Activated CD8-positive, alpha-beta memory T cell treated with anti-CD3 and anti-CD28 coated beads for 48 hours (primary cell): ENCODE data around the gene RAB30.
"Not testable (repeated sequence)": the region's sequence is repeated elsewhere in the genome, so short reads cannot be mapped to it uniquely, and the experiment has no call there.

Source experiments
- DNase-seq, 3 experiments: peaks; one replicate each; pipeline ENCODE4 v3.0.0-alpha.2; 2020; ENCODE audit warnings: low read depth in 2 of 3, low spot score in 2 of 3

The RAB30 gene

DNA sequence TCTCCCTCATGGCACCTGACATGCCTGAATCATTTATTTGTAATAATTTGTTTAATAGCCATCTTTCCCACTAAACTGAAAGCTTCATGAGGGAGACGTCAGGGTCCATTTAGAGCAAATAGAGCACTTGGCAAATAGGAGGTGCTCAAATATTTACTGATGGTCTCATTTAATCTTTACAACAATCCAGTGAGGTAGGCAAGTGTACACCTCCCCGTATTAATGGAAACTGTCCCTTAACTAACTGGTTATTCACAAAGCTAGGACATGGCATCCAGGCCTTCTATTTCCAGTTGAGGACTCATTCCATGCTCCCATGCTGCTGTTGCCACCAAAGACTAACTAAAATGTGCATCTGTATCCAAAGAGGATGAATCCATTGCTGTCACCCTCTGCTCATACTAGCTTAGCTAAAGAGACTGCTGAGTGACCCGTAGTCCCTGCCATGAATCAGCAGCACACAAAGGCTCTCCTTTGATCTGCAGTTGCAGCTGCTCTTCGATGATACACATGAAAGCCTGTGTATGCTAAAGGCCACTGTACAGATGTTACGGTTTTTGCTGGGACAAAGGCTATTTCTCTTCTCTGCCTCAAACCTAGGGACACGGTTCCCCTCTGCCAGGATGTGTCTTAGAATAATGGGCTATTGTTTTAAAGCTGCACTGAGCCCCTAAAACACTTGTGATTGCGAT lies 82.6 kb downstream of the RAB30 start:
- no peak for DNase-seq

DNA sequence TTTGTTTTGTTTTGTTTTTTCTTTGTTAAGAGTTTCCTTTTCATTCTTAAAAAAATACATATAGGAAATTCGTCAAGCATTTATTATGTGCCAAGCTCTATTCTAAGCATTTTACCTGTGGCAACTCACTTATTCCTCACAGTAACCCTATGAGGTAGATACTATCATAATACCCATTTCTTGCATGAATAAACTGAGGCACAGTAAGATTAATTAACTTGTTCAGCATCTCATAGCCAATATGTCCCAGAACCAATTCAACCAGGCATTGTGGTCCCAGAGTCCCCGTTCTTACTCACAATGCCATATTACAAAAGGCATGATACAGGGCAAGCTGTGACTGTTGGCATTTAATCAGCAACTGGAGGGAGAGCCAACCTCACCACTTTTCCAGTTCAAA lies 83.7 kb downstream of the RAB30 start:
- DNase-seq, result no peak

DNA sequence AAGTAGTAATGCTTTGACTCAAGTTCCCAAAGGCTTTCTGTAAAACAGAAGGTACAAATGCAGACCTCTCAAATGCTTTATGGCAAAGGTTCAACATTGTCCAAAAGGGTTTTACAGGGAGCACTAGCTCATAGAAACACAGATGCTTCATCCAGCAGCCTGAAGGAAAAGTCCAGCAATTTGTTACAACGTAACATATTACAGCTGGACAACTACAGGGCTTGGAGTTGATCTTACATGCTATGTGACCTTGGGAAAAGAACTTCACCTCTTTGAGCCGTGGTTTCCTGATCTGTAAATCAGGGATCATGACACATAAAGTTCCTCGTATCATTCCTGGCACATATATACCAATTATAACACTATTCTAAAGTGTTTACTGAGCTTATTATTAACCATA lies 85.3 kb downstream of the RAB30 start:
- no peak for DNase-seq

DNA sequence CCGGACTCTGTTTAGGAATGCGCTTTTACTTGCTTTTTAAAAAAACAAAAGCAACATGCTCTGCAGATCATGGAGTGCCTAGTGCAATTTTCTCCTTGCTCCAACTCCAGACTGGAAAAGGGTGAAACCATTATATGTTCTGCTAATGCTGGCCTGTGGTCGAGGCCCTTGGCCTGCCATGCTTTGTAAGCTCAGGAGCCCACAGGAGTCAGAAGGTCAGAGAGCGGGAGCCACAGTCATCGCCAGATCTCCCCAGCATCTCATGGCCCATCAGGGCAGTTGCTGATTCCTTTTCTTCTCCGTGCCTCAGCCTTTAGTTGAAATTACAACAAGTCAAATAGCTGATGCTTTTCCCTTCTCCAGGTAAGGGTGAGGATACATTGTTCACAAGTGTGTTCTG lies 89.8 kb downstream of the RAB30 start:
- no peak for DNase-seq

DNA sequence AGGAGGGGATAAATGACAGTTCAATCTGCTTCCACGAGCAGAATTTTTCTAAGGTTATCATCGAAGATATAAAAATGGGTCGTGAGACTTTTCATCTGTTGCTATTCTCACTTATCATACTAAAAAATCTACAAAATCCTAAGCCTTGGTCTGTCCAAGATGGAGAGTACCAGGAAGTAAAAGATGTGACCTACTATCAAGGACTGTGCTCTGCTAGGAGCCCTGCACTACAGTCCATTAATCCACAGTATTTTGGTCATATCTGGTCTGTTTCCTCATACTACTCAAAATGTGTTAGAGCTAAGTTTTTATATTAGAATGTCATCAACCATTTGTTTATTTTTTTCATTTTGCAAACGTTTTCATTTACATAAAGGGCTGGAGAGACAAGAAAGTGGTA lies 90.8 kb downstream of the RAB30 start:
- DNase-seq, result no peak

DNA sequence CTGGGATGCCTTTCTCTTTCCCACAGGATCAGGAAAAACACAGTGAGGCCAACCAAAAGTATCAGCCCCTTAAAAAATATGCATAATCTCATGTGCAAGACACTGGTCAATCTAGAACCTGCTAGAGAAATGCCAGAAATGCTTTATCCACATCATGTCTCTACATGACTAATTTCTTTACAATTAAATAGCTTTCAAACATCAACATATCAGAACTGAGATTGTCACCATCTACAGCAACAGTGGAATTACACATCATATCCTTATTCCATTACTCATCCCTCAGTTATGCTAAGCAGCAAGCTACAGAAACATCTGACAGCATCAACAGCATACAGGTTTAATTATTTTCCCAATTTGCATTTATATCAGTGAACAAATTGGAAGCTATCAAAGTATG lies 91.4 kb downstream of the RAB30 start:
- DNase-seq, result no peak

DNA sequence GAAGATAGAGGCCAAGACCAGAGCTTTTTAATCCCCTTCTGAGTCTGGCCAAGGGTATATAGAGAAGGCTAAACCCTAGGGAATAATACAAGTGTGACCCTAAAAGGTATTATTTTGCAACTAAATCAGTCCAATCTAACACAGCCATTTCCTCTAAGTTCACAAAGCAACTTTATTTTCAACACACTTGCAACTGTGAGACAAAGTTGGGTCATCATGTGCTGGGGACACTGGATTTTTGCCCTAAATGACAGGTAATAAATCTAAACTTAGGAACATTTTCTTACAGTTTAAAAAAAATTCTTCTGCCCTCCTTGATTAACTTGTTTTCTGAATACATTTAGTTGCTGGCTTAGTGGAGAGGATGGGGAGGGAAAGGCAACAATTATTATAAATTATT lies 91.9 kb downstream of the RAB30 start:
- no peak for DNase-seq

DNA sequence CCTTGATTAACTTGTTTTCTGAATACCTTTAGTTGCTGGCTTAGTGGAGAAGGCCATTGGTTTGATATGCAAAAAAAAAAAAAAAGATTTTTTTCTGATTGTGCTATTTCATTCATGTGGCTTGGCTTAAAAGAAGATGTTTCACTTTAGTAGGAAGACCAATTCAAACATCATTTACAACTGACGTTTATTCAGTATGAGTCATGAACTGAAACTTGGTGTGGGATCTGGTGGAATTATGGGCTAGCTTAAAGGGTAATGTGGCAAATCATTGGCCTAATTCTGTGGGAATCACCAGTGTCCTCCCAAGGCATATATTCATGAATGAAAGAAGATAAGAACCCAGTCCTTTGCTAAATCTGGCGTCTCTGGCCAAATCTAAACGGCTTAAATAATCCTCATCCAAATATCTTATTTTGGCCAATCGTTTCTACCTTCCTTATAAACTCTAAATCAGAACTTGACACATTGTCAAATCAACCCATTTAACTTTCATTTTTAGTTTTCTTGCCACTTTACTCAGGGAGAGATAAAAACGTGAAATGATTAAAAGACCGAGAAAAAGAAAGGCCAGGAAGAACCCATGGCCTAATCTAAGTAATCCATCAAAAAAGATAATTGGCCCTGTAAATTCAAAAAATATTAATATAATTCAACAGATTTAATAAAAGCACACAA lies 93.1 kb downstream of the RAB30 start:
- no peak for DNase-seq

DNA sequence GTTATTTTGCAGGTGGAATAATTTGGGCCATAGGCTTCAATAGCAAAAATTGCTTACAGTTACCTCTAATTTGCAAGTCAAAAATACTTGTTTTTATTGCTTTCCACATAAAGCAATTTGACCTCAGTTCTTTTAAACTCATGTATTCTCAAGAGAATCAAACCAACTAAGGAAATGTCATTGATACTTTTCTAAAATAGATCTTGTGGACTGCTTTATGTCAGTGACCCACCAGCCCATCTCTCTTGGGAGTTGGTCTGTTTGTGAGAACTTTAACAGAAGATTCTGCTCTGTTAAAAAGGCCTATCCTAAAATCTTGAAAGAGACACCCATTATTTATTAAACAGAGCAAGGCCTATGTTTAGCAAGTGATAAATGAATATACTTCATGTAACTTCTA lies 94.9 kb downstream of the RAB30 start:
- no peak for DNase-seq

DNA sequence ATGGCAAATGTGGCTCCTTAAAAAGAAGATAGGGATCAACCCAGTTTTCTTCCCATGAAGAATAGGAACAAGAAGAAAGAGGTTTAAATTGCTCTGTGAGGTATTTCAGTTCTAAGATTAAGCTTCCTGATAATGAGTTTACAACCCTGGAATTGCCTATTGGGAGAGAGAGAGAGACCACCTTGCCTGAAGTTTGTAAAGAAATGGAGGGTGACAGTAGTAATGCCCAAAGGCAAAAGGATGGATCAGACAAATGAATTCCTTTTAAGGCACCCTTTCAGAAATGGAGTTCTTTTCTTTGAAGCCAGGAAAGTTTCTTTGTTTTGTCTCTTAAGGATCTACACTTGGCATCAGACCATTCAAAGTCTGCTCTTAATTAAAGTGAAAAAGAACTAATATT lies 95.8 kb downstream of the RAB30 start:
- no peak for DNase-seq

DNA sequence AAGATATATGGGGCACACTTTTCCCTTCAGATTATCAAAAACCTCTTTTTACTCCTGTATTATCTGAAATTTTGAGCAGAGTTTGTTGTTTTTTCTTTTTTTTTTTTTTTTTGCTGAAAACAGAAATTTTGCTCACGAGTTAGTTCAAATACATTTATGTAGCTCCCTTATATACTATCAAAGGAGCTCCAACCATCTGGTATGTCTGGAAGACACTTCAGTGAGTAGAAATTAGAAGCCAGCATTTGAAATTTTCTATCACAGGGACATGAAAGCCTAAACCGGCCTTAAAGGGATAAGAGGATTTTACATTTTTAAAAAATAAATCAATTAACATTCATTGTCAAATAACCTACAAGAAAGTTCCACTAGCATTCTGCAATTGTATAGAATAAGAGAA lies 96.8 kb downstream of the RAB30 start:
- no peak for DNase-seq

DNA sequence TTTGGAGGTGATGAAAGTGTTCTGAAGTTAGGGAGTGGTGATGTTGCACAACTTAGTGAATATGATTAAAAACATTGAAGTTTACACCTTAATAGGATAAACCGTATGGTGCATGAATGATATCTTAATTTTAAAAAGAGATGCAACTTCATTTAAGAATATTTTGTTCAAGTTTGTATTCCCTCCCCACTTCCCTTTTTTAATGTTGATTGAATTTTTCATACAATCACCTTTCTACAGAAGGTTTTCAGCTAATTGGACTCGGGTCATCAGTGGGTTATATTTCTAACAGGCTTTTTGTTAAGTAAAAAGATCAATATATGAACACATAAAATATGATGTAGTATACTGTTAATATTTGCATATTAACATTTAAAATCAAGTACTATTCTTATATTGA lies 97.6 kb downstream of the RAB30 start:
- DNase-seq, result no peak

DNA sequence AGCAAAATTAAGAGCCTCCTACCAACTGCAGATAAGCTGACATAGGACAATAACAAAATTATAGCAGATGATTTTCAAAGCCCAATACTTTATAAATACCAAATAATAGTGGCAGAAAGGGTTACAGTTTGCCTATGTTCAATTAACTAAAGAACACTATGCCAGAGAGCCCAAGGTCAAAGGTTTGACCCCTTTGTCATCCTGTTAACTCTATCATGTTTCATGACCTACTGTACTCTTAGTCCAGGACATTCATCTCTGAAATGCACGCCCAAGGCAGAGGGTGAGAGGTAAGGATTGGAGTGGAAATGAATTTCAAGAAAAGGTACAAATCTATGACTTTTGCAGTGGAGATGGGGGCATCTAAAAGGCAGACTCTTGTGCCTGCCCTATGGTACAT lies 99.6 kb downstream of the RAB30 start:
- no peak for DNase-seq

DNA sequence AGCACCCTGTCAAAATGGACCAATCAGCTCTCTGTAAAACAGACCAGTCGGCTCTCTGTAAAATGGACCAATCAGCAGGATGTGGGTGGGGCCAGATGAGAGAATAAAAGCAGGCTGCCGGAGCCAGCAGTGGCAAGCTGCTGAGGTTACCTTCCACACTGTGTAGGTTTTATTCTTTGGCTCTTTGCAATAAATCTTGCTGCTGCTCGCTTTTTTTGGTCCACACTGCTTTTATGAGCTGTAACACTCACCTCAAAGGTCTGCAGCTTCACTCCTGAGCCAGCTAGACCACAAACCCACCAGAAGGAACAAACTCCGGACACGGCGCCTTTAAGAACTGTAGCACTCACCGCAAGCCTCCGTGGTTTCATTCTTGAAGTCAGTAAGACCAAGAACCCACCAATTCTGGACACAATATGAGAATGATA lies 100.2 kb downstream of the RAB30 start:
- DNase-seq, result not testable (repeated sequence)

DNA sequence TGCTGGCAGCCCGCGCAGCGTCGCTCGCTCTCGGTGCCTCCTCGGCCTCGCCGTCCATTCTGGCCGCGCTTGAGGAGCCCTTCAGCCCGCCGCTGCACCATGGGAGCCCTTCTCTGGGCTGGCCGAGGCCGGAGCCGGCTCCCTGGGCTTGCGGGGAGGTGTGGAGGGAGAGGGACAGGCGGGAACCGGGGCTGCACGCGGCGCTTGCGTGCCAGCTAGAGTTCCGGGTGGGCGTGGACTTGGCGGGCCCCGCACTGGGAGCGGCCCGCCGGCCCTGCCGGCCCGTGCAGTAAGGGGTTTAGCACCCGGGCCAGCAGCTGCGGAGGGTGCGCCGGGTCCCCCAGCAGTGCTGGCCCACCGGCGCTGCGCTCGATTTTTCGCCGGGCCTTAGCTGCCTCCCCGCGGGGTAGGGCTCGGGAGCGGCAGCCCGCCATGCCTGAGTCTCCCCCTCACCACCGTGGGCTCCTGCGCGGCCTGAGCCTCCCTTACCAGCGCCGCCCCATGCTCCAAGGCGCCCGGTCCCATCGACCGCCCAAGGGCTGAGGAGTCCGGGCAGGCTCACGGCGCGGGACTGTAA lies 101.1 kb downstream of the RAB30 start:
- DNase-seq, result not testable (repeated sequence)

DNA sequence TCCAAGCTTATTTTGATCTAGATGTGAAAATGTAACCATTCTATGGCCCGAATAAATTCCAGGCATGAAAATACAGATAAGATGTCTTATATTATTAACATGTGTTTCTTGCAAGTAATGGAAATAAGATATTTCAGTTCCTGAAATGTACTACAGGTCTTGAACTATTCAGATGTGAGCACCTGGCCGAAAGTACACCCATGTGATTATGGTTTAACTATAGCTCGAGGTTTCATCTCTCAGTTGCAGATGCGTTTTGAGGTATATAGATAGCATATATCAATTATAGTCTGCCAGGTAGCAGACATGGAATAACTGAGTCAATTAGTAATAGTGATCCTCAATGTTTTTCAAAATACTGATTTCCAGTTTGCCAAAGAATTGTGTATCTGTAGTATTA lies 101.9 kb downstream of the RAB30 start:
- no peak for DNase-seq

DNA sequence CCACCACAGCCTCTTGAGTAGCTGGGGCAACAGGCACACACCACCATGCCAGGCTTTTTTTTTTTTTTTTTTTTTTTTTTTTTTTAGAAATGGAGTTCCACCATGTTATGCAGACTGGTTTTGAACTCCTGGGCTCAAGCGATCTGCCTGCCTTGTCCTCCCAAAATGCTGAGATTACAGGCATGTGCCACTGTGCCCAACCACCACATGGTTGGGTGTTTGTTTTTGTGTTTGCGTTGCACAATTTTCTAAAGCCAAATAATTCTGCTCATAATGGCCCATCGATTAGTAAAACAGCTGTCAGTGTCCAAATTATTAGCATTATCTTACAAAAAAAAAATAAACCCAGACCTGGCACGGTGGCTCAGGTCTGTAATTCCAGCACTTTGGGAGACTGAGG lies 104.3 kb downstream of the RAB30 start:
- DNase-seq, result no peak

DNA sequence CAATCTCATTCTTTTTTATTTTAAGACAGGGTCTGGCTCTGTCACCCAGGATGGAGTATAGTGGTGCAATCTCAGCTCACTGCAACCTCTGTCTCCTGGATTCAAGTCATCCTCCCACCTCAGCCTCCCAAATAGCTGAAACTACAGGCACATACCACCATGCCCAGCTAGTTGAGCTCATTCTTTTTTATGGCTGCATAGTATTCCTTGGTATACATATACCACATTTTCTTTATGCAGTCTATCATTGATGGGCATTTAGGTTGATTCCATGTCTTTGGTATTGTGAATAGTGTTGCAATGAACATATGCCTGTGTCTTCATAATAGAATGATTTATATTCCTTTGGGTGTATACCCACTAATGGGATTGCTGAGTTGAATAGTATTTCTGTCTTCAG lies 109.7 kb downstream of the RAB30 start:
- DNase-seq, result not testable (repeated sequence)

DNA sequence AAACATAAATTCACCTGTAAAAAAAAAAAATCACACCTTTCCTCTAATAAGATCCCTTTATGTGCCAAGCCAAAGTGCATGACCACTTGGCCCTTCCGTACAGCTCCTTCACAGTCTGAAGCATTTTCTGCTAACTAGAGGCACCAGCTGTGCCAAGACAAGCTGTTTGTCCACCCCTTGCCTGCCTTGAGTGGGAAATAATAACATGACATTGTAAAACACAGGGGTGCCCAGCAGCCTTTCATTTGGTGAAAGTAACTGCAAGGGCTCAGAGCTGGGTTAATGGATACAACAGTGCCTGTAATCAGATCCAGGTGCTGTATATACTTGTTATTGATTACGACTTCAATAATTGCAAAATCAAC lies 110.9 kb downstream of the RAB30 start:
- no peak for DNase-seq

DNA sequence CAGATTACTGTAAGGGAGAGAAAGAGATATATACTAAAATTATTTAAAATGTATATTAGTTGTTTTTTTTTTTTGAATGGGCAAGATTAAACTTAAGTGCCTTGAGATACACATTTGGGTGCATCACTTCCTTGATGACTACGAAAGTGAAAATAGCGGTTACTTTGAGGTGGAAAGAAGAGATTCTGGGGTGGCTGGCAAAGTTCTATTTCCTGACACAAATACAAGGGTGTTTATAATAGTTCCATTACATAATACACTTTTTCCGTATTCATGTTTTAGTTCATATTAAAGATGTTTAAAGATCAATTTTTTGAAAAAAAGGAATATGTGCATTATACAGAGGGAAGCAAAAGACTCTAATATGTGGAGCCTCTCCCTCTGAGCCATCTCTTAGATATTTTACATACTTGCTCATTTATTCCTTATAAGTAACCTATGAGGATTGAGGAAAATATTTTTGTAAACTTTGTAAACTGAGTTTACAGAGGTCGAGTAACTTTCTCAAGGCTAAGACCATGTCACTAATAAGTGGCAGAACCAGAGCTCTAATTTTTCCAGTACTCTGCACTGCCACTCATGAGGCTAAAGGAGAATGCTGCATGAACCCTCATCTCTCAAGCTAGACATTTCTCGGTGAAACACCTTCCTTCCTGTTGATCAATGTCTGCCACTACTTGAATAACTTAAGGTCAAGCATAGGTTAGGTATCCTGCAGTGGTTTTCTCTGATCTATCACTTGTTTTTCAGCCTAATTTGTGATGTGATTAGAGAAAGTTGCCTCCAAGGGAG lies 111.5 kb downstream of the RAB30 start:
- DNase-seq, result no peak

DNA sequence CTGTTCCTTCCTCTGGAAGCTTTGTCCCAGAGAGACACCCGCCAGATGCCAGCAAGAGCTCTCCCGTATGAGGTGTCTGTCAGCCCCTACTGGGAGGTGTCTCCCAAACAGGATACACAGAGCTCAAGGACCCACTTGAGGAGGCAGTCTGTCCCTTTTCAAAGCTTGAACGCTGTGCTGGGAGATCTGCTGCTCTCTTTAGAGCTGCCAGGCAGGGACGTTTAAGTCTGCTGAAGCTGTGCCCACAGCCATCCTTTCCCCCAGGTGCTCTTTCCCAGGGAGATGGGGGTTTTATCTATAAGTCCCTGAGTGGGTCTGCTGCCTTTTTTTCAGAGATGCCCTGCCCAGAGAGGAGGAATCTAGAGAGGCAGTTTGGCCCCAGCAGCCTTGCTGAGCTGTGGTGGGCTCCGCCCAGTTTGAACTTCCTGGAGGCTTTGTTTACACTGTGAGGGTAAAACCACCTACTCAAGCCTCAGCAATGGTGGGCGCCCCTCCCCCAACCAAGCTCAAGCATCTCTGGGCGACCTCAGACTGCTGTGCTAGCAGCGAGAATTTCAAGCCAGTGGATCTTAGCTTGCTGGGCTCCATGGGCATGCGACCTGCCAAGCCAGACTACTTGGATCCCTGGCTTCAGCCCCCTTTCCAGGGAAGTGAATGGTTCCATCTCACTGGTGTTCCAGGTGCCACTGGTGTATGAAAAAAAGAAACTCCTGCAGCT lies 115.8 kb downstream of the RAB30 start:
- not testable (repeated sequence) for DNase-seq
